Activated T-helper 1 cell treated with anti-CD3 and anti-CD28 coated beads, Interleukin-2, amount 50 U/mL, for 16 hours (primary cell): Measurements from ENCODE around the gene MCRS1.
A peak's percentile ranks its signal among the peaks of the same experiment; 100 is the strongest.
"Not testable (repeated sequence)": the region's sequence is repeated elsewhere in the genome, so short reads cannot be mapped to it uniquely, and the experiment has no call there.

ENCODE experiments used
- DNase-seq, 2 donors: peaks; one replicate each; pipeline ENCODE4 v3.0.0-alpha.2; 2020; ENCODE audit warnings: low read depth in 1 of 2, low spot score in 1 of 2

The MCRS1 gene

GRCh38 chr12:49567611-49568441, at the start of gene MCRS1:
MCRS1 (minus strand) TSS chr12:49568142; CDS start chr12:49566731, 1,411 bp downstream.
- DNase-seq, result peak; percentile 75 to 81

- no peak for DNase-seq
Measured at GRCh38 chr12:49616533-49617219, 48.7 kb upstream of the MCRS1 start.

GRCh38 chr12:49615725-49616124, 47.8 kb upstream of the MCRS1 start:
- DNase-seq, result no peak

GRCh38 chr12:49612210-49612609, 44.3 kb upstream of the MCRS1 start:
- no peak for DNase-seq

- not testable (repeated sequence) for DNase-seq
Measured at GRCh38 chr12:49610785-49611184, 42.8 kb upstream of the MCRS1 start.

GRCh38 chr12:49609875-49610154, 41.9 kb upstream of the MCRS1 start:
- DNase-seq, result no peak

GRCh38 chr12:49609059-49609874, 41.3 kb upstream of the MCRS1 start:
- DNase-seq, result no peak

- not testable (repeated sequence) for DNase-seq
Measured at GRCh38 chr12:49605539-49605938, 37.6 kb upstream of the MCRS1 start, which contains the start of gene FAM186B. FAM186B (minus strand) TSS chr12:49605639; CDS start chr12:49605477, 162 bp downstream.

- DNase-seq, result no peak
Measured at GRCh38 chr12:49604856-49605255, 36.9 kb upstream of the MCRS1 start.

- DNase-seq, result no peak
Measured at GRCh38 chr12:49603721-49604120, 35.8 kb upstream of the MCRS1 start.

- no peak for DNase-seq
Measured at GRCh38 chr12:49599961-49600360, 32.0 kb upstream of the MCRS1 start.

- DNase-seq, result no peak
Measured at GRCh38 chr12:49598527-49598926, 30.6 kb upstream of the MCRS1 start.

- DNase-seq, result no peak
Measured at GRCh38 chr12:49588721-49589516, 21.0 kb upstream of the MCRS1 start.

- DNase-seq, result no peak
Measured at GRCh38 chr12:49588281-49588680, 20.3 kb upstream of the MCRS1 start.

GRCh38 chr12:49587174-49587908, 19.4 kb upstream of the MCRS1 start:
- DNase-seq, result no peak

GRCh38 chr12:49585477-49586459, 17.8 kb upstream of the MCRS1 start:
- no peak for DNase-seq

GRCh38 chr12:49584591-49584990, 16.6 kb upstream of the MCRS1 start:
- no peak for DNase-seq

GRCh38 chr12:49583366-49584094, 15.6 kb upstream of the MCRS1 start:
- no peak for DNase-seq
